Endodermal cell (in vitro differentiated cells): ENCODE results near the gene PRUNE2. TPM values are rescaled to one million over a fixed set of nuclear protein-coding genes. Genes with fewer than 3 reads are reported as not detected.

Experiments
- DNase-seq: peaks from one replicate; pipeline ENCODE4 v3.0.0-alpha.2; 2017
- H3K27ac ChIP-seq: 2 replicates; pipeline ENCODE4 v1.5.1; 2013; ENCODE audit warnings: mild to moderate bottlenecking, low read depth, low read length, moderate library complexity
- H3K27me3 ChIP-seq: 2 replicates; pipeline ENCODE4 v1.6.1; 2013; ENCODE audit warnings: mild to moderate bottlenecking, low read length, moderate library complexity; ENCODE audit not compliant: insufficient read depth, control insufficient read depth, poor library complexity, severe bottlenecking
- H3K36me3 ChIP-seq: 2 replicates; pipeline ENCODE4 v1.7.0; 2013; ENCODE audit warnings: mild to moderate bottlenecking, low read length, moderate library complexity; ENCODE audit not compliant: control insufficient read depth, insufficient read depth
- H3K4me1 ChIP-seq: one replicate; pipeline ENCODE4 v1.7.0; 2013; ENCODE audit warnings: low read length; ENCODE audit not compliant: control insufficient read depth, insufficient read depth
- H3K4me3 ChIP-seq: 2 replicates; pipeline ENCODE4 v1.5.1; 2013; ENCODE audit warnings: mild to moderate bottlenecking, low read length, moderate library complexity
- H3K9ac ChIP-seq: 2 replicates; pipeline ENCODE4 v1.6.1; 2013; ENCODE audit warnings: mild to moderate bottlenecking, low read length, moderate library complexity; ENCODE audit not compliant: poor library complexity, severe bottlenecking; ENCODE audit errors: extremely low read depth
- H3K9me3 ChIP-seq: 2 replicates; pipeline ENCODE4 v1.6.1; 2013; ENCODE audit warnings: mild to moderate bottlenecking, low read length, moderate library complexity; ENCODE audit not compliant: control insufficient read depth
- H3K27ac Mint-ChIP-seq: 2 replicates; pipeline ENCODE4 v1.8.0; 2020; ENCODE audit warnings: mixed read lengths
- H3K27me3 Mint-ChIP-seq: 2 replicates; pipeline ENCODE4 v1.8.0; 2021; ENCODE audit warnings: mild to moderate bottlenecking, mixed read lengths; ENCODE audit not compliant: insufficient read depth
- H3K36me3 Mint-ChIP-seq: 2 replicates; pipeline ENCODE4 v1.8.0; 2020; ENCODE audit warnings: low read depth, mixed read lengths
- H3K4me1 Mint-ChIP-seq: 2 replicates; pipeline ENCODE4 v1.8.0; 2020; ENCODE audit warnings: mixed read lengths
- H3K4me3 Mint-ChIP-seq: 2 replicates; pipeline ENCODE4 v1.8.0; 2020; ENCODE audit warnings: mild to moderate bottlenecking, moderate library complexity, mixed read lengths
- H3K9me3 Mint-ChIP-seq: 2 replicates; pipeline ENCODE4 v1.8.0; 2020; ENCODE audit warnings: mild to moderate bottlenecking, mixed read lengths
- CTCF ChIP-seq: fragments of 200-600 bp; sonication (generic); conservative IDR thresholded peaks from 2 replicates; pipeline ENCODE4 v1.5.0; 2021; ENCODE audit warnings: antibody characterized with exemption, mild to moderate bottlenecking
- WGBS, 2 experiments: methylation state at CpG; one replicate each; pipeline versions ENCODE4 v1.1.5 to v1.1.7; 2013; ENCODE audit warnings: missing lambda C conversion rate in 2 of 2, mixed read lengths in 1 of 2; ENCODE audit not compliant: insufficient coverage in 1 of 2, insufficient read length in 1 of 2; 5-methylcytosine and 5-hydroxymethylcytosine counted together
- total RNA-seq, 2 donors: library from RNA; stranded (reverse); fragmentation: NEBNext Ultra II Directional in 1 of 2; extraction: Animal tissue kit (Norgen Biotek cat#: 25700) in 1 of 2; gene quantifications; 2 replicates in 1 of 2; 3 replicates in 1 of 2; pipeline ENCODE4 v1.2.1, GENCODE V29; 2021

Gene PRUNE2
- total RNA-seq, 2 donors from 2014 or later, result 4.1 to 6.8 TPM

- H3K9me3 ChIP-seq, result no peaks in the 10 kb centered on the region
- no peak overlapping the region for H3K4me3 ChIP-seq
- H3K36me3 ChIP-seq, result no peaks in the 10 kb centered on the region
- H3K9me3 Mint-ChIP-seq, result no peaks in the 10 kb centered on the region
- no peaks in the 10 kb centered on the region for H3K36me3 Mint-ChIP-seq
- no peak overlapping the region for H3K4me3 Mint-ChIP-seq
- DNase-seq, result no peak
- no peak overlapping the region for H3K9ac ChIP-seq
- H3K27me3 ChIP-seq, result no peaks in the 10 kb centered on the region
- no peaks in the 10 kb centered on the region for H3K4me1 ChIP-seq
- no peak overlapping the region for H3K27ac ChIP-seq
- no peak for TF ChIP-seq CTCF
- H3K27me3 Mint-ChIP-seq, result no peaks in the 10 kb centered on the region
- no peaks in the 10 kb centered on the region for H3K4me1 Mint-ChIP-seq
- H3K27ac Mint-ChIP-seq, result no peak overlapping the region
- 88 to 100% methylated on average over 2 of the region's 2 CpGs for WGBS, 2 experiments
These were observed 38.1 kb upstream of the PRUNE2 start for GRCh38 chr9:76944011-76944410.

GRCh38 chr9:76943054-76943453 lies 37.1 kb upstream of the PRUNE2 start:
- Mint-ChIP-seq H3K4me3 (no peak overlapping the region), H3K4me1 (no peaks in the 10 kb centered on the region), H3K27me3 (no peaks in the 10 kb centered on the region), H3K36me3 (no peaks in the 10 kb centered on the region), H3K27ac (no peak overlapping the region), H3K9me3 (peaks cover 2% of the 10 kb centered on the region)
- Histone ChIP-seq H3K27ac (no peak overlapping the region), H3K4me1 (no peaks in the 10 kb centered on the region), H3K36me3 (no peaks in the 10 kb centered on the region), H3K9ac (no peak overlapping the region), H3K27me3 (no peaks in the 10 kb centered on the region), H3K4me3 (no peak overlapping the region), H3K9me3 (no peaks in the 10 kb centered on the region)
- WGBS, 2 experiments, result 94 to 96% methylated on average over 5 of the region's 5 CpGs
- no peak for TF ChIP-seq CTCF
- DNase-seq, result no peak

- Histone ChIP-seq H3K9me3 (no peaks in the 10 kb centered on the region), H3K4me3 (no peak overlapping the region), H3K4me1 (peaks cover 2% of the 10 kb centered on the region), H3K27me3 (no peaks in the 10 kb centered on the region), H3K9ac (no peak overlapping the region), H3K36me3 (no peaks in the 10 kb centered on the region), H3K27ac (no peak overlapping the region)
- TF ChIP-seq CTCF, result no peak
- Mint-ChIP-seq H3K9me3 (peaks cover 2% of the 10 kb centered on the region), H3K4me3 (no peak overlapping the region), H3K27me3 (no peaks in the 10 kb centered on the region), H3K36me3 (no peaks in the 10 kb centered on the region), H3K4me1 (no peaks in the 10 kb centered on the region), H3K27ac (no peak overlapping the region)
- WGBS, 2 experiments, result 95 to 100% methylated on average over 1 to 2 of the region's 2 CpGs
- no peak for DNase-seq
These were observed 26.8 kb upstream of the PRUNE2 start for GRCh38 chr9:76932757-76933156.
